MM.1S (cell line): Measurements from ENCODE around the gene JAGN1.
"Not testable (repeated sequence)": the region's sequence is repeated elsewhere in the genome, so short reads cannot be mapped to it uniquely, and the experiment has no call there.

Experiments used
- DNase-seq: peaks from one replicate; pipeline ENCODE4 v3.0.0-alpha.2; 2015
- H2AFZ ChIP-seq: fragments of 300-600 bp; sonication (generic); 2 replicates; pipeline ENCODE4 v1.6.0; 2016; ENCODE audit warnings: antibody characterized with exemption, low read length
- H3F3A ChIP-seq: fragments of 300-600 bp; sonication (generic); 2 replicates; pipeline ENCODE4 v1.6.1; 2016; ENCODE audit warnings: mild to moderate bottlenecking, antibody characterized with exemption, low read length, moderate library complexity, mixed read lengths; ENCODE audit not compliant: insufficient read depth
- H3K27ac ChIP-seq: fragments of 300-600 bp; sonication (generic); 2 replicates; pipeline ENCODE4 v1.5.1; 2016; ENCODE audit warnings: mild to moderate bottlenecking, low read length
- H3K27me3 ChIP-seq: fragments of 300-600 bp; sonication (generic); replicated peaks from 2 replicates; pipeline ENCODE4 v1.6.0; 2016; ENCODE audit warnings: low read length; ENCODE audit not compliant: insufficient read depth
- H3K36me3 ChIP-seq: fragments of 300-600 bp; sonication (generic); replicated peaks from 2 replicates; pipeline ENCODE4 v1.6.1; 2016; ENCODE audit warnings: mild to moderate bottlenecking, low read length, mixed read lengths; ENCODE audit not compliant: insufficient read depth
- H3K4me1 ChIP-seq: fragments of 300-600 bp; sonication (generic); 2 replicates; pipeline ENCODE4 v1.6.1; 2016; ENCODE audit warnings: low read length, mixed read lengths
- H3K4me2 ChIP-seq: fragments of 300-600 bp; sonication (generic); 2 replicates; pipeline ENCODE4 v1.6.0; 2016; ENCODE audit warnings: low read depth, low read length
- H3K4me3 ChIP-seq: fragments of 300-600 bp; sonication (generic); 2 replicates; pipeline ENCODE4 v1.5.1; 2016; ENCODE audit warnings: low read length, mixed read lengths
- H3K79me2 ChIP-seq: fragments of 300-600 bp; sonication (generic); 2 replicates; pipeline ENCODE4 v1.6.1; 2016; ENCODE audit warnings: mixed run types, low read length, mixed read lengths
- H3K9ac ChIP-seq: fragments of 300-600 bp; sonication (generic); 2 replicates; pipeline ENCODE4 v1.6.1; 2016; ENCODE audit warnings: low read length, mixed read lengths
- H3K9me2 ChIP-seq: fragments of 300-600 bp; sonication (generic); replicated peaks from 2 replicates; pipeline ENCODE4 v1.6.1; 2016; ENCODE audit warnings: mild to moderate bottlenecking, low read length, mixed read lengths; ENCODE audit not compliant: insufficient read depth
- H3K9me3 ChIP-seq: fragments of 300-600 bp; sonication (generic); replicated peaks from 2 replicates; pipeline ENCODE4 v1.6.1; 2016; ENCODE audit warnings: mild to moderate bottlenecking, low read length, mixed read lengths; ENCODE audit not compliant: insufficient read depth
- H4K20me1 ChIP-seq: fragments of 300-600 bp; sonication (generic); 2 replicates; pipeline ENCODE4 v1.6.1; 2016; ENCODE audit warnings: mild to moderate bottlenecking, low read length, moderate library complexity, mixed read lengths; ENCODE audit not compliant: insufficient read depth
- EZH2 ChIP-seq: fragments of 300-600 bp; sonication (generic); optimal IDR thresholded peaks from 2 replicates; pipeline ENCODE3; 2017; ENCODE audit warnings: low read depth, mild to moderate bottlenecking, antibody characterized with exemption, low read length, mixed read lengths
- EZH2phosphoT487 ChIP-seq: fragments of 300-600 bp; sonication (generic); IDR thresholded peaks from 2 replicates; pipeline ENCODE4 v1.6.1; 2018; ENCODE audit warnings: antibody characterized with exemption, low read length
- TF ChIP-seq, protein P1 (sequence below): fragments of 300-600 bp; sonication (generic); IDR thresholded peaks from 2 replicates; pipeline ENCODE4 v1.5.1; 2016; ENCODE audit warnings: antibody characterized with exemption, low read length, mixed read lengths

JAGN1 gene

DNA sequence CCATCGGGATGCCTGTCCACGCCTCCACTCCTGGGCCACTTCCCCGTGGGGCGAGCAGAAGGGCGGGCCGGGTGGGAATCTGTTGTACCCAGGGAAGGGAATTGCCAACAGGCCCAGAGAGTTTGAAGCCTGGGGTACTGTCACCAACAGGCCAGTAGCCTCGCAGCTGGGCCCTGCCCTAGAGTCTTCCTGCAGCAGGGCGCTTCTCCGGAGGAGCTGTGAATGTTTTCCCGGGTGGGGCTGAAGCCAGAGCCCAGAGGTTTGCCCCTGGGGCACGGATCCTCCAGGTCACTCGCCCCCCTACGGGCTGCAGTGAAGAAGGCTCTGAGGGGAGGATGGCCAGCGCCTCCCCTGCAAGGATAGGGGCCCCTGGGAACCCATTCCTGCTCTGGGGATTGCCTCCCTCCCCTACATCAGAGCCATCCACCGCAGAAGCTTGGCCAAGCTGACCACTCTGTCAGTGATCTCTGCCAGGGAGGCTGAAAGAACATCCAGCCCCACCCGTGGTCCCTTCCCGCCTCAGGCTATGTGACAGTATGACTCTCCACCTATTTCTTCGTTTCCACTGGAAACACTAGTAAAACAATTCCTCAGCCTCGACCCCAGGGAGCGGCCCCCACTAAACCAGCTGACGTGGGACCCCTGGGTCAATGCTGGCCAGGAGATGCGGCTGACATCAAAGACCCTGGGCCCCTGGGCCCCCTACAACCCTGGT lies 27.2 kb upstream of the JAGN1 start:
- Histone ChIP-seq H3K4me3 (no peak overlapping the region), H2AFZ (no peak overlapping the region), H4K20me1 (no peaks in the 10 kb centered on the region), H3K27ac (no peak overlapping the region), H3K36me3 (no peaks in the 10 kb centered on the region), H3K9ac (no peak overlapping the region), H3K79me2 (no peaks in the 10 kb centered on the region), H3K9me3 (no peaks in the 10 kb centered on the region), H3K9me2 (no peaks in the 10 kb centered on the region), H3K4me1 (no peaks in the 10 kb centered on the region), H3K4me2 (no peak overlapping the region), H3F3A (no peaks in the 10 kb centered on the region), H3K27me3 (no peaks in the 10 kb centered on the region)
- no peak for DNase-seq
- TF ChIP-seq EZH2 (no peak), EZH2phosphoT487 (no peak)
- TF ChIP-seq, protein P1, sequence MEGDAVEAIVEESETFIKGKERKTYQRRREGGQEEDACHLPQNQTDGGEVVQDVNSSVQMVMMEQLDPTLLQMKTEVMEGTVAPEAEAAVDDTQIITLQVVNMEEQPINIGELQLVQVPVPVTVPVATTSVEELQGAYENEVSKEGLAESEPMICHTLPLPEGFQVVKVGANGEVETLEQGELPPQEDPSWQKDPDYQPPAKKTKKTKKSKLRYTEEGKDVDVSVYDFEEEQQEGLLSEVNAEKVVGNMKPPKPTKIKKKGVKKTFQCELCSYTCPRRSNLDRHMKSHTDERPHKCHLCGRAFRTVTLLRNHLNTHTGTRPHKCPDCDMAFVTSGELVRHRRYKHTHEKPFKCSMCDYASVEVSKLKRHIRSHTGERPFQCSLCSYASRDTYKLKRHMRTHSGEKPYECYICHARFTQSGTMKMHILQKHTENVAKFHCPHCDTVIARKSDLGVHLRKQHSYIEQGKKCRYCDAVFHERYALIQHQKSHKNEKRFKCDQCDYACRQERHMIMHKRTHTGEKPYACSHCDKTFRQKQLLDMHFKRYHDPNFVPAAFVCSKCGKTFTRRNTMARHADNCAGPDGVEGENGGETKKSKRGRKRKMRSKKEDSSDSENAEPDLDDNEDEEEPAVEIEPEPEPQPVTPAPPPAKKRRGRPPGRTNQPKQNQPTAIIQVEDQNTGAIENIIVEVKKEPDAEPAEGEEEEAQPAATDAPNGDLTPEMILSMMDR: no peak

DNA sequence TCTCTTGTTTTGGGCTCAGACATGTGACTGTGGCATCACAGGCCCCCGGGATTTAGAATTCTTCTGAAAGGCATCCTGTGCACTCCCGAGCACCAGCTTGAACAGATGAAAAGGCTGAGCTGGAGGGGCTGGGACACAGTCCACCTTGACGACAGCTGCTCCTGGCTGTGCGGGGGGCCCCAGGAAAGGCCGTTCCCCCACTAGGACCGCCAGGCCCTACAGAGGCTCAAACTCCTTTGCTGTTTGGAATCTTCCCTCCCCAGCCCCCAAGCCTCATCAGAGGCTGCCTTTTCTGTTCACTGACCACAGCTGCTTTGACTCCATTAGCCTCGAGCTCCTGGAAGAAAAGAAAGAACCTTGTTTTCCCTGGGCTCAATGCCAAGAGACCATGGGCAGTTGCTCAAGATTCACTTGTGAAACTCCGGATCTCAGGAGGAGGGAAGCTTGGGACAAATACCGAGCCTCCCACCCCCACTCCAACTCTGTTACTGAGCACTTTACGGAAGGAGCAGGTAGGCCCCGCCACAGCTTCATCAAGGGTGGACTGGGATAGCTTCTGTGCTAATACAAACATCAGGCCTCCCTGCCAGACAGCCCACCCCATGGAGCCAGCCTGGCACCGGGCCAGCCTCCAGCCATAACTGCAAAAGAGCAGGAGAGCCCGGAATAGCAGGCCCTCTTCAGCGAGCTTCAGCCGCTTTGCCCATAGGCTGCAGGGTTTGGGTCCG lies 26.0 kb upstream of the JAGN1 start:
- Histone ChIP-seq H3K79me2 (no peaks in the 10 kb centered on the region), H3K9me2 (no peaks in the 10 kb centered on the region), H2AFZ (no peak overlapping the region), H3K4me3 (no peak overlapping the region), H3K27me3 (no peaks in the 10 kb centered on the region), H3F3A (no peaks in the 10 kb centered on the region), H3K9ac (no peak overlapping the region), H3K4me1 (no peaks in the 10 kb centered on the region), H3K27ac (no peak overlapping the region), H3K9me3 (no peaks in the 10 kb centered on the region), H3K4me2 (no peak overlapping the region), H3K36me3 (no peaks in the 10 kb centered on the region), H4K20me1 (no peaks in the 10 kb centered on the region)
- TF ChIP-seq, protein P1: no peak
- no peak for TF ChIP-seq EZH2phosphoT487
- no peak for TF ChIP-seq EZH2
- DNase-seq: no peak

DNA sequence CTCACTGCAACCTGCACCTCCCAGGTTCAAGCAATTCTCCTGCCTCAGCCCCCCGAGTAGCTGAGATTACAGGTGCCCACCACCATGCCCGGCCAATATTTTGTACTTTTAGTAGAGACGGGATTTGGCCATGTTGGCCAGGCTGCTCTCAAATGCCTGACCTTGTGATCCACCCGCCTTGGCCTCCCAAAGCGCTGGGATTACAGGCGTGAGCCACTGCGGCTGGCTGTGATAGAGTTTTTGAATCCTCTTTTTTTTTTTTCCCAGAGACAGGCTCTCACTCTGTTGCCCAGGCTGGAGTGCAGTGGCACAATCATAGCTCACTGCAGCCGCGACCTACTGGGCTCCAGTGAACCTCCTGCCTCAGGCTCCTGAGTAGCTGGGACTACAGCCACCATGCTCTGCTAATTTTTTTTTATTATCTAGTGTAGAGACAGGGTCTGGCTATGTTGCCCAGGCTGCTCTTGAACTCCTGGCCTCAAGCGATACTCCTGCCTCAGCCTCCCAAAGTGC lies 25.2 kb upstream of the JAGN1 start:
- not testable (repeated sequence) for H3K4me2 ChIP-seq, H3K9ac ChIP-seq, H3K36me3 ChIP-seq, DNase-seq, H3F3A ChIP-seq, H2AFZ ChIP-seq, H3K27me3 ChIP-seq, H3K4me3 ChIP-seq, H3K27ac ChIP-seq, H3K4me1 ChIP-seq, H3K79me2 ChIP-seq, H3K9me3 ChIP-seq, H3K9me2 ChIP-seq, H4K20me1 ChIP-seq

DNA sequence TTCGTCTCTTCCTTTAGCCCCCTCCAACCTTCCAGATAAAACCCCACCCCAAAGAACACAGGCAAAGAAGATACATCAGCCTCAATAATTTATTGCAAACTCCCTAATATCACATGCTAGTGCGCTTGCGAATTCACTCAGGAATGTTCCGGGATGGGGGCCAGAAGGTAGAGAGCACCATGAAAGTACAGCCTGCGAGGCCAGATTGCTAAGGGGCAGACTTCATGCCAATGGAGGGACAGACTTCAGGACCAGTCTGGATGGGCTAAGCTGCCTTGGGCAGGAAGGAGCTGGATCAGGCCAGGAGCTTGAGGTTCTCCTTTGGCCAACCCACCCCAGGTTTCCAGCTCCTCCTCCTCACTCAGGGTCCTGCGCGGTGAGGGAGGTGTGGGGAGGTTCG lies 23.8 kb upstream of the JAGN1 start:
- H3K4me1 ChIP-seq: no peaks in the 10 kb centered on the region
- H4K20me1 ChIP-seq: no peaks in the 10 kb centered on the region
- no peak for DNase-seq
- no peaks in the 10 kb centered on the region for H3K9me2 ChIP-seq
- no peaks in the 10 kb centered on the region for H3F3A ChIP-seq
- no peaks in the 10 kb centered on the region for H3K27me3 ChIP-seq
- no peak overlapping the region for H3K4me2 ChIP-seq
- TF ChIP-seq EZH2: no peak
- TF ChIP-seq, protein P1: no peak
- TF ChIP-seq EZH2phosphoT487: no peak
- H2AFZ ChIP-seq: no peak overlapping the region
- H3K9ac ChIP-seq: no peak overlapping the region
- H3K9me3 ChIP-seq: no peaks in the 10 kb centered on the region
- no peaks in the 10 kb centered on the region for H3K36me3 ChIP-seq
- H3K4me3 ChIP-seq: no peak overlapping the region
- no peak overlapping the region for H3K27ac ChIP-seq
- no peaks in the 10 kb centered on the region for H3K79me2 ChIP-seq
